HUES6 (cell line): ENCODE data around the gene CNOT3.

Experiments used
- H3K27ac ChIP-seq: 2 replicates; pipeline ENCODE4 v1.7.0; 2013; ENCODE audit warnings: low read depth, mild to moderate bottlenecking, low read length, inconsistent platforms
- H3K27me3 ChIP-seq: 2 replicates; pipeline ENCODE4 v1.6.1; 2013; ENCODE audit warnings: low read length; ENCODE audit not compliant: control insufficient read depth, insufficient read depth
- H3K36me3 ChIP-seq: 2 replicates; pipeline ENCODE4 v1.6.1; 2013; ENCODE audit warnings: low read length; ENCODE audit not compliant: control insufficient read depth, insufficient read depth
- H3K4me1 ChIP-seq: 2 replicates; pipeline ENCODE4 v1.6.1; 2013; ENCODE audit warnings: low read length; ENCODE audit not compliant: control insufficient read depth, insufficient read depth
- H3K4me3 ChIP-seq: 2 replicates; pipeline ENCODE4 v1.5.1; 2013; ENCODE audit warnings: low read depth, low read length
- H3K9ac ChIP-seq: one replicate; pipeline ENCODE4 v1.6.1; 2013; ENCODE audit warnings: mild to moderate bottlenecking, low read length
- H3K9me3 ChIP-seq: 2 replicates; pipeline ENCODE4 v1.6.1; 2013; ENCODE audit warnings: low read depth, low read length; ENCODE audit not compliant: control insufficient read depth, insufficient read depth

The CNOT3 gene

DNA sequence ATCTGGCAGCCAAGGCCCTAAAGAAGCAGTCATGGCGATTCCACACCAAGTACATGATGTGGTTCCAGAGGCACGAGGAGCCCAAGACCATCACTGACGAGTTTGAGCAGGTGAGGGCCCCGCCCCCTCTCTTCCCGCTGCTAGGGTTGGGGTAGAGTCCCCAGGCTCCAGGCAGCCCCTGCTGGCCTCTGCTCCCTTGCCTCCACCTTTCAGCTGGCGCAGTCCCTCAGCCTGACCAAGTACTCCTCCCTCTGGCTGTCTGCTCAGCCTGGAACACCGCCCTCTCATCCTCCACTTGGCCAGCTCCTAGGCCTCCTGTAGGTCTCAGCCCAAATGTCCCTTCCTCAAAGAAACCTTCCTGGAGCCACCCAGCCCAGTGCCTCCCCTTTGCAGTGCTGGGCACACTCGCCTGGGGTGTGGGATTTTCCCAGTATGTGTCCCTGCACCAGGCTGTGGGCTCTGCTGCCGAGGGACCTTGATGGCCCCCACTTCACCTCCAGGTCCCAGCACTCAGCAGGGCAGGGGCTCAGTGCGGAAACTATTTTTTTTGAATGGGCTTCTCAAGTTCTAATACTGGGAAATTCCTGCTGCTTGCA lies 16.3 kb downstream of the CNOT3 start:
- no peaks in the 10 kb centered on the region for H3K9me3 ChIP-seq
- no peaks in the 10 kb centered on the region for H3K27me3 ChIP-seq
- H3K36me3 ChIP-seq: peaks cover 85% of the 10 kb centered on the region
- H3K4me3 ChIP-seq: no peak overlapping the region
- H3K27ac ChIP-seq: no peak overlapping the region
- peaks cover 5% of the 10 kb centered on the region for H3K4me1 ChIP-seq
- H3K9ac ChIP-seq: no peak overlapping the region

DNA sequence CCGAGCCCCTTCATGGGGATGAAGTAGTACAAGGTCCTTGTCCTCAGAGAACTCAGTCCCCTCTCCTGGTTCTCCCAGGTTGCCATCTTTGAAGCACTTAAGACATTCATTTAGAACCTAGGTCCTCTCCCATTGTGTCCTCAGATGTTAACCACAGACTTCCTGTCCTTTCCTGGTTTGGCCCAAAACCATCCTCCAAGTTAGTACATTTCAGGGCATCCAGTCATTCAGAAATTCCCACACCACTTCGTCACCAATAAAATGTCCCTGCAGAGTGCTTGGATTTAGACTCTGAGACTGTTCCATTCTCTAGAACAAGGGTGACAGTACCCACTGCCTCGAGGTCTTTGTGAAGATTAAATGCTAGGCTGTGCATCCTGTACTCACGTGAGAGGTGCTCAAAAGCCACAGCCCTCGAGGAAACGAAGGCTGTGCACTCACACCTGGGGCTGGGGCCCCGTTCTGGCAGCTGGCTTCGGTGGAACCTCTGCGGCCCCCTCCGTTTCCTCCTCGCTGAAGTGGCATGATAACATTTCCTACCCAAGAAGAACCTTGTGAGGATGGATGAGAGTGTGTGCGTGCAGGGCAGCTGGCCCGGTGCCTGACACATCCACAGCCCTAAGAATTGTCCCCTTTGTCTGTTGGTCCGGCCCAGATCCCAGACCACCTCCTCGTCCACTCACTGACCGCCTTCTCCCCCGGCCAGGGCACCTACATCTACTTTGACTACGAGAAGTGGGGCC lies 17.2 kb downstream of the CNOT3 start:
- Histone ChIP-seq H3K4me1 (peaks cover 8% of the 10 kb centered on the region), H3K4me3 (no peak overlapping the region), H3K9ac (no peak overlapping the region), H3K9me3 (no peaks in the 10 kb centered on the region), H3K36me3 (peaks cover 75% of the 10 kb centered on the region), H3K27me3 (no peaks in the 10 kb centered on the region), H3K27ac (no peak overlapping the region)

DNA sequence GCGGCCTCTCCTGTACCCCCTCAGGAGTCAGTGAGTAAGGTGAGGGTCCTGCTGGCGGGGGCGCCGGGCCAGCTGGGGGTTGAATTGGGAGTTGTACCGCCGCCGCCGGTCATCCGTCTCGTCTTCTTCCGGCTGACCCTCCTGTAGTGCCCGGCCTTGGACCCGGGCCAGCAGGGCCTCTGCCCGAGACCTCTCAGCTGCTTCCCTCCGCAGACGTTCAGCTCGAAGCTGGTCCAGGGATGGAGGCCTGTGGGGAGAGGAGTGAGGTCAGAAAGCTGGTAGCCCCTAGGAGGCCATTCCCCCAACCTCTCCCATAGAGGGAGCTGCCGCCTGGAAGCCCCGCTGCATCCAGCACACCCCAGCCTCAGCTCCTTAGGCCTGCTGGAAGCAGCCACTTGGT lies 18.1 kb downstream of the CNOT3 start:
- H3K4me1 ChIP-seq: peaks cover 9% of the 10 kb centered on the region

DNA sequence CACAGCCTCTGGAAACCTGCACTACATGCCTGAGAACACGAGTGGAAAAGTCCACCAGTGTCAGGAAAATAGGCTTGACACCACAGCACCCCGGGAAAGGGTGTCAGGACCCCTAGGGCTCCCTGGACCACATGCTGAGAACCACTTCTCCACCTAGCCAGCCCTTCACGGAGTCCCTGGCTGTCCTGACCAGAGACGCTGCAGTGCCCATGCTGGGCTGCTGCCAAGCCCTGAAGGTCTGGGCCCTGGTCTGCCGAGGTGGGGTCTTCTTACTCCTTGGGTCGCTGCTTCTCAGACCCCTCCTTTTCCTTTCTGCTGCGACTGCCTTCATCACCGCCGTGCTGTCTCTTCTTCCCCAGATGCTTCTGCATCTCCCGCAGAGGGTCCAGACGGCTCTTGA lies 18.9 kb downstream of the CNOT3 start:
- Histone ChIP-seq H3K4me1 (peaks cover 13% of the 10 kb centered on the region), H3K27ac (no peak overlapping the region), H3K9ac (no peak overlapping the region), H3K27me3 (no peaks in the 10 kb centered on the region), H3K9me3 (no peaks in the 10 kb centered on the region), H3K4me3 (no peak overlapping the region), H3K36me3 (peaks cover 61% of the 10 kb centered on the region)

More for the DNA sequence above, 18.1 kb downstream of the CNOT3 start:
- no peaks in the 10 kb centered on the region for H3K9me3 ChIP-seq
- no peak overlapping the region for H3K27ac ChIP-seq
- H3K9ac ChIP-seq: no peak overlapping the region
- H3K4me3 ChIP-seq: no peak overlapping the region
- no peaks in the 10 kb centered on the region for H3K27me3 ChIP-seq
- peaks cover 67% of the 10 kb centered on the region for H3K36me3 ChIP-seq

DNA sequence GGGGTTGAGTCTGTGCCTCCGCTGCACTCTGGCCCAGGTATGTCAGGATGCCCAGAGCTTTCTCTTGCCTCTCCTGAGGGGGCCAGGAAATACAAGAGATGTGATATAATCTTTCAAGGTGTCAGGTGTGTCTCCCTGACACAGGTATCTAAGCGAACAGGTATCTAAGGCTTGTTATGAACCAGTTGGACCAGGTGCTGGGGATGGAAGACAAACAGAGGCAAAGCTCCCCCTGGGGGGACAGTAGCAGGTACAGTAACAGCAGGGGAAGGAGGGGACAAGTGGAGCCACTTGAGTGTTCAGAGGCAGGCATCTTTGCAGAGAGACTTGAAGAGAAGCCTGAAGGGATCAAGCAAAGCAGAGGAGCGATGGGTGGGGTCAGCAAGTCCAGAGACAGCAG lies 19.4 kb downstream of the CNOT3 start:
- Histone ChIP-seq H3K4me3 (no peak overlapping the region), H3K27ac (no peak overlapping the region), H3K27me3 (no peaks in the 10 kb centered on the region), H3K4me1 (peaks cover 16% of the 10 kb centered on the region), H3K36me3 (peaks cover 56% of the 10 kb centered on the region), H3K9ac (no peak overlapping the region), H3K9me3 (no peaks in the 10 kb centered on the region)

DNA sequence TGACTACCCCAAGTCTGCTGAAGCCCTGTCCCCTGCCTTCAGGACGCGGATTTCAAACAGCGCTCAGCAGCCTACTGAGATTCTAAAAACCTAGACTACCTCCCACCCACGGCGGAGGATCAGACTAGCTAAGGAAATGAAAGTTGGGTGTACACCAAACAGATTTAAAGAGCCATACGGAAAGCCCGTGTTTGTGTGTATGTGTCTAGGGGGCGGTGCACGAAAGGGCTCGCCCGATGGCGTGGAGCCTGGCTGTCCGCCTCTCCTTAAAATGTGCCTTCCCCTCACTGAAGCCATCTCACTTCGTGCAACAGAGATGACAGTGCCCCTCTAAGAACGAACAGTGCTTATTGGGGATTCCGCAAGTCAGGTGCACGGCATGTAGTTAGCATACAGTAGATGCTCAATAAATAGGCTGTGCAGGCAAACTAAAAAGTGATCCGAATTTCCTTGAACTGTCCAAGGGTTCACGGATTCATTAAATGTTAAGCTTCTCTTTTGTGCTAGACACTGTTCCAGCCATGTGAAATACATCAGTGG lies 21.3 kb downstream of the CNOT3 start:
- Histone ChIP-seq H3K9me3 (no peaks in the 10 kb centered on the region), H3K27me3 (peaks cover 9% of the 10 kb centered on the region), H3K36me3 (peaks cover 37% of the 10 kb centered on the region), H3K27ac (peak overlapping the region; percentile 85; the same call in 1 of the 2 replicates), H3K4me1 (peaks cover 17% of the 10 kb centered on the region), H3K9ac (peak overlapping the region; percentile 87), H3K4me3 (peak overlapping the region; percentile 89)

DNA sequence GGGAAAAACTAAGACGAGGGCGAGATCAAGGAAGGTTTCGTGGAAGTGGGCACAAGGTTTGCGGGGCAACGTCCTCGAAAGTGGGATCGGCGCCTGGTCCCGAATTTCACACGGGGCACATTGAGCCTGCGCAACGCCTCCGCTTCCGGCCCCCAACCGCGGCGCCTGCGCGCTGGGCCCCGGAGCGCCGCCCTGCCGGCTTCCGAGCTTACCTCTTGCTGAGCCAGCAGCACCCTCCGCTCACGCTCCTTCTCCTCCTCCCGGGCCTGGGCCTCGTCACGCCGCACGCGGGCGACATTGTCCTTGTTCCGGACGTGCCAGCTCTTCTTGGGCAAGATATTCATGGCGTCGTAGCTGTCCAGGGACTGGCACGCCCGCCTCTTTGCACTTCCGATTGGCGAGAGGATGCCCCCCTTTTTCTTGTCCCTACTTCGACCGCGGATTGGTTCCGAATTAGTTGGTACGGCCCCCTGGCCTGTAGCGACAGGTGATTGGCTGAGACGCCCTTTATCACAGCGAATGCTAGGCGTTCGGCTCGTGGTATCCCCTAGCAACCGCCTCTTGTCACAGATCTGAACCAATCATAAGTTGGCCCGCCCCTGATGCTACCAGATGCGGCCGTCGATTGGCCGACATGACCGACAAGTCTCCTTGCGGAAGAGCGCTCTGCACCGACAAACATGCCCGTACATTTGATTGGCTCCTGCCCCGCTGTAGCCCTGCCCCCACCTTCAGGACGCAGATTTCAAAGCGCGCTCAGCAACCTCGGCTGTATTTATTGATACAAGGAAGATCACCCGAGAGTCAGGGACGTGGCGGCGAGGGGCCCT lies 22.0 kb downstream of the CNOT3 start, which contains the start of gene LENG1:
Gene LENG1 (minus strand): TSS at position 370 of the 830 bp plus-strand sequence. CDS start 26 bp downstream, at position 344.
- Histone ChIP-seq H3K36me3 (peaks cover 30% of the 10 kb centered on the region), H3K27me3 (peaks cover 9% of the 10 kb centered on the region), H3K9ac (peak within 1 kb of the TSS; percentile 87), H3K27ac (peak within 1 kb of the TSS; percentile 85), H3K4me3 (peak within 1 kb of the TSS; percentile 89), H3K4me1 (peaks cover 20% of the 10 kb centered on the region), H3K9me3 (no peaks in the 10 kb centered on the region)

DNA sequence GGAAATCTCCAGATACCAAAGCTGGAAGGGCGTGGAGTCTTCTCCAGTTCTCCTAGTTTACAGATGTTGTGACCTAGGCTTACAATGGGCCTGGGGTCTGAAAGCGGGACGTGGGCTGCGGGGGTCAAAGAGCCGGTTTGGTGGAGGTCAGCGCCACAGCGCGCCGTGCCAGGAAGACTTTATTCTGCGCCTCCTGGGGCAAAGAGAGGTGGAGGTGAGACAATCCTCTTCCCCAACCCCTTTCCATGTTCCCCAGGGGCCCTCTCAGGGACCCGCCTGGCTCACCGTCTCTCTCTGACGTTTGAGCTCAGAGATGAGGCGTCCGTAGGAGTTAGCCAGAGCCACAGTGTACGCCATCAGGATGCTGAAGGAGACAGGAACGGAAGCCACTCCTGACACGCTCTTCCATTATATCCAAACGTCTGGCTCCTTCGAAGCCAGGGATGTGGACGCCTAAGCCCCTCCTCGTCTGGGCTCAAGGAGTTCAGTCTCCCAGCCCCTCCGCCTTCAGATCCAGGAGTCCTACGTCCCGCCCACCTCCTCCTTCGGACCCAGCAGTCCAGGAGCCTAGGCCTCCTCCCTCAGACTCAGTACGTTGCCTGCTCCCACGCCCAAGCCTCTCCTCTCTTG lies 22.7 kb downstream of the CNOT3 start:
- H3K27ac ChIP-seq: peak overlapping the region; percentile 45; the same call in 1 of the 2 replicates
- peaks cover 20% of the 10 kb centered on the region for H3K4me1 ChIP-seq

DNA sequence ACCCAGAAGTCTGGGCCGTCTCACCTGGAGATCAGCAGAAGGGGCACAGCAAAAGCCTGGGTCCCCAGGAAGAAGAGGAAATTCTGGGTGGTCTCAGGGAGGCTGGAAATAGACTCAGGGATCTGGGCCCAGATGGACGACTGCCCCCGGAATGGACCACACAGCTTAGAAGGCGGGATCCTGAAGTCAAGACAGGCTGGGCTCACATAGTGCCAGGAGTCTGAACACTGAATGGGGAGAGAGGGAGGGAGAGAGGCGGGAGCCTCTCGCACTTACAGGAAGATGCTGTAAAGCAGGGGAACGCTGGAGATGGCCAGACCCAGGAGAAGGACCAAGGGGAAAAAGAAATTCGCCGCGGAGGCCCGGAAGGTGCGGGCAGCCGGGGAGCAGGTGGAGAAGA lies 23.3 kb downstream of the CNOT3 start:
- Histone ChIP-seq H3K36me3 (peaks cover 17% of the 10 kb centered on the region), H3K9me3 (no peaks in the 10 kb centered on the region), H3K4me1 (peaks cover 20% of the 10 kb centered on the region), H3K4me3 (peak overlapping the region; percentile 89), H3K27ac (no peak overlapping the region), H3K9ac (peak overlapping the region; percentile 79), H3K27me3 (peaks cover 9% of the 10 kb centered on the region)

More for the DNA sequence above, 22.7 kb downstream of the CNOT3 start:
- Histone ChIP-seq H3K36me3 (peaks cover 23% of the 10 kb centered on the region), H3K9me3 (no peaks in the 10 kb centered on the region), H3K27me3 (peaks cover 9% of the 10 kb centered on the region), H3K9ac (peak overlapping the region; percentile 79), H3K4me3 (peak overlapping the region; percentile 89)

DNA sequence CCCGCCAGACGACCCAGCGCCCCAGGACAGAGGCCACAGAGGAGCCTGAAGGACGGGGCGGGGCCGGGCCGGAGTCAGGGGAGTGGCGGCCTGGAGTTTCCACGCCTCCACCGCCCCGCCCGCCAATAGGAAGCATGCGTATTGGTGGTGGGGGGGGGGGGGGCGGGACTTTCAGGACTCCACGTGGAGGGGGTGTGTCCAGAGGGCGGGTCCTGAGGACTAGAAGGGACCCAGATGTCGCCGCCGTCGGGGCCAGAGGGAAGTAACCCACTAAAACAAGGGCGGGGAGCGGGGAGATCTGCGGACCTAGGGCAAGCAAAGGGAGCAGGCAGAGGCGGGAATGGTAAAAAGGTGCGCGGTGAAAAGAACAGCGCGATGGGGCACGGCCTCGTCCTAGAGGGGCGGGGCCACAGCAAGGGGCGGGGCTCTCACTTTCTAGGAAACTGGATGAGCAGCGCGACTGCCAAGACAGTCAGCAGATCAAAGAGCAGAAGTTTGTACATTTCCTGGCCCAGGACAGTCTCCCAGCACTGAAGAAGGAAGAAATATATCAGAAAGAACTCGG lies 24.8 kb downstream of the CNOT3 start:
- peaks cover 9% of the 10 kb centered on the region for H3K27me3 ChIP-seq
- peaks cover 20% of the 10 kb centered on the region for H3K4me1 ChIP-seq
- no peaks in the 10 kb centered on the region for H3K9me3 ChIP-seq
- H3K27ac ChIP-seq: no peak overlapping the region
- H3K9ac ChIP-seq: no peak overlapping the region
- H3K36me3 ChIP-seq: peaks cover 5% of the 10 kb centered on the region
- H3K4me3 ChIP-seq: peak overlapping the region; percentile 75
